Measurements from ENCODE around the gene NDUFV2.
"Not testable (repeated sequence)": the region's sequence is repeated elsewhere in the genome, so short reads cannot be mapped to it uniquely, and the experiment has no call there.

NDUFV2 gene

DNA sequence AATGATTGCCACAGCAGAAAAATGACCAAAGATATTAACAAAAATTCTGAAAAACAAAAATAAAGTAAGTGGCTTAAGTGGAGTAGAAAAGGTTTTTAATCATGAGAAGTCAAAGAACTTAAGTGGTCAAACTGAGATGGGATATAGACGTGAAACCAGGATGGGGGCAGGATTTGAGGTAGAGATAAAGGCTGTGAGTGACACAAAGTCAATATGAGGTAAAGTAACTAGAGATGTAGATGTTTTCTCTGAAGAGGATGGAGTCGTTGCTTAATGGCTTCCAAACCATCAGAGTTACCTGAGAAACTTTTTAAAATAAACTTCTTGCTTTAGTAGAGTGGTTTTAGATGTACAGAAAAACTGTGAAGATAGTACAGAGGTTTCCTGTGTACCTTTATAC is 55.3 kb downstream of the NDUFV2 start:
- no peak for DNase-seq

DNA sequence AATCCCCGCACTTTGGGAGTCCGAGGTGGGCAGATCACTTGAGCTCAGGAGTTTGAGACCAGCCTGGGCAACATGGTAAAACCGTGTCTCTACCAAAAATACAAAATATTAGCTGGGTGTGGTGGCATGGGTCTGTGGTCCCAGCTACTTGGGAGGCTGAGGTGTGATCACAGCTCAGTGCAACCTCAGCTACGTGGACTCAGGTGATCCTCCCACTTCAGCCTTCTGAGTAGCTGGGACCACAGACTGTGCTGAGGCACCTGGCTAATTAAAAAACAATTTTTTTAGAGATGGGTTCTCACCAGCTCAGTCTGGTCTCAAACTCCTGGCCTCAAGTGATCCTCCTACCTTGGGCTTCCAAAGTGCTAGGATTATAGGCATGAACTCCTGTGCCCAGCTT is 57.5 kb downstream of the NDUFV2 start:
- DNase-seq = no peak

DNA sequence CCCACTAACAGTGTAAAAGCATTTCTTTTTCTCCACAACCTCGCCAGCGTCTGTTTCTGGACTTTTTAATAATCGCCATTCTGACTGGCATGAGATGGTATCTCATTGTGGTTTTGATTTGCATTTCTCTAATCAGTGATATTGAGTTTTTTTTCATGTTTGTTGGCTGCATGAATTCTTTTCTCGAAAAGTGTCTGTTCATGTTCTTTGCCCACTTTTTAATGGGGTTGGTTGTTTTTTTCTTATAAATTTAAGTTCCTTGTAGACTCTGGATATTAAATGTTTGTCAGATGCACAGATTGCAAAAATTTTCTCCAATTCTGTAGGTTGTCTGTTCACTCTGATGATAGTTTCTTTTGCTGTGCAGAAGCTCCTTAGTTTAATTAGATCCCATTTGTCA is 60.2 kb downstream of the NDUFV2 start:
- not testable (repeated sequence) for DNase-seq

DNA sequence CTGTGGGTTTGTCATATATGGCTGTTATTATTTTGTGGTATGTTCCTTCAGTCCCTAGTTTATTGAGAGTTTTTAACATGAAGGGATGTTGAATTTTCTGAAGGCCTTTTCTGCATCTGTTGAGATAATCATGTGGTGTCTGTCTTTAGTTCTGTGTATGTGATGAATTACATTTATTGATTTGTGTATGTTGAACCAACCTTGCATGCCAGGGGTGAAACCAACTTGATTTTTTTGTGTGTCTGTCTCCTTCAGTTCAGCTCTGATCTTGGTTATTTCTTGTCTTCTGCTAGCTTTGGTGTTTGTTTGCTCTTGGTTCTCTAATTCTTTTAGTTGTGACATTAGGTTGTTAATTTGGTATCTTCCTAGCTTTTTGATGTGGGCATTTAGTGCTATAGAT is 61.6 kb downstream of the NDUFV2 start:
- not testable (repeated sequence) for DNase-seq

DNA sequence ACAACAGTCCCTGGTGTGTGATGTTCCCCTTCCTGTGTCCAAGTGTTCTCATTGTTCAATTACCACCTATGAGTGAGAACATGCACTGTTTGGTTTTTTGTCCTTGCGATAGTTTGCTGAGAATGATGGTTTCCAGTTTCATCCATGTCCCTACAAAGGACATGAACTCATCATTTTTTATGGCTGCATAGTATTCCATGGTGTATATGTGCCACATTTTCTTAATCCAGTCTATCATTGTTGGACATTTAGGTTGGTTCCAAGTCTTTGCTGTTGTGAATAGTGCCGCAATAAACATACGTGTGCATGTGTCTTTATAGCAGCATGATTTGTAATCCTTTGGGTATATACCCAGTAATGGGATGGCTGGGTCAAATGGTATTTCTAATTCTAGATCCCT is 63.4 kb downstream of the NDUFV2 start:
- DNase-seq = not testable (repeated sequence)

DNA sequence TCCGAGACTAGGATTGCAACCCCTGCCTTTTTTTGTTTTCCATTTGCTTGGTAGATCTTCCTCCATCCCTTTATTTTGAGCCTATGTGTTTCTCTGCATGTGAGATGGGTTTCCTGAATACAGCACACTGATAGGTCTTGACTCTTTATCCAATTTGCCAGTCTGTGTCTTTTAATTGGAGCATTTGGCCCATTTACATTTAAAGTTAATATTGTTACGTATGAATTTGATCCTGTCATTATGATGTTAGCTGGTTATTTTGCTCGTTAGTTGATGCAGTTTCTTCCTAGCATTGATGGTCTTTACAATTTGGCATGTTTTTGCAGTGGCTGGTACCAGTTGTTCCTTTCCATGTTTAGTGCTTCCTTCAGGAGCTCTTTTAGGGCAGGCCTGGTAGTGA is 67.0 kb downstream of the NDUFV2 start:
- not testable (repeated sequence) for DNase-seq

DNA sequence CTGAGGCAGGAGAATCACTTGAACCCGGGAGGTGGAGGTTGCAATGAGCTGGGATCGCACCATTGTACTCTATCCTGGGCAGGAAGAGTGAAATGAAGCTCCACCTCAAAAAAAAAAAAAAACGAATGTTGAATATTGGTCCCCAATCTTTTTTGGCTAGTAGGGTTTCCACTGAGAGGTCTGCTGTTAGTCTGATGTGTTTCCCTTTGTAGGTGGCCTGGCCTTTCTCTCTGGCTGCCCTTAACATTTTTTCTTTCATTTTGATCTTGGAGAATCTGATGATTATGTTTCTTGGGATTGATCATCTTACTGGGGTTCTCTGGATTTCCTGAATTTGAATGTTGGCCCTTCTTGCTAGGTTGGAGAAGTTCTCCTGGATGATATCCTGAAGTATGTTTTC is 69.4 kb downstream of the NDUFV2 start:
- not testable (repeated sequence) for DNase-seq

DNA sequence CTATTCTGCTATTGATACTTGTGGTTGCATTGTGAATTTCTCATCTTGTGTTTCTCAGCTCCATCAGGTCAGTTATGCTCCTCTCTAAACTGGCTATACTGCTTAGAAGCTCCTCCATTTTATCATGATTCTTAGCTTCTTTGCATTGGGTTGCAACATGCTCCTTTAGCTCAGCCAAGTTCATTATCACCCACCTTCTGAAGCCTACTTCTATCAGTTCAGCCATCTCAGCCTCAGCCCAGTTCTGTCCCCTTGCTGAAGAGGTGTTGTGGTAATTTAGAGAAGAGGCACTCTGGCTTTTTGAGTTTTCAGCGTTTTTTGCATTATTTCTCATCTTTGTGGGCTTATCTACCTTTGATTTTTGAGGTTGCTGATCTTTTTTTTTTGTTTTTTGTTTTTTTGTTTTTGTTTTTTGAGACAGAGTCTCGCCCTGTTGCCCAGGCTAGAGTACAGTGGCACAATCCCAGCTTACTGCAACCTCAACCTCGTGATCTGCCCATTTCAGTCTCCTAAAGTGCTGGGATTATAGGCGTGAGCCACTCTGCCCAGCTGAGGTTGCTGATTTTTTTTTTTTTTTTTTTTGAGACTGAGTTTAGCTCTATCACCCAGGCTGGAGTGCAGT is 70.1 kb downstream of the NDUFV2 start:
- DNase-seq = peak; percentile 43

DNA sequence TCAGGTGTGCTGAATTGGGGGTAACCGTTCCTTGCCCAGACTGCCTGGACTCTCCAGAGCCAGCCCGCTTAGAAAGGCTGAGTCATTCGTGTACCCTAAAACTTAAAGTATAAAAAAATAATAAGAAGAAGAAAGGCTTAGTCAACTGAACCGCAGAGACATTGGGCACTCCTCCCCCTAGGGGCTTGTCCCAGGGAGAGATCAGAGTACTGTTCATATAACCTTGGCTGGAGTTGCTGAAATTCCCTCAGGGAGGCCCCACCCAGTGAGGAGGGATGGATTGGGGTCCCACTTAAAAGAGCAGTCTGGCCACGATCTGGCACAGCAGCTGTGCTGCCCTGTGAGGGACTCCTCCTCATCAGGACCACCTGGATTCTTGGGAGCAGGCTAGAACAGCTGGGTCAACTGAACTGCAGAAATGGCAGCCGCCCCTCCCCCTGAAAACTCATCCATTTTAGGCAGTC is 71.3 kb downstream of the NDUFV2 start:
- DNase-seq = peak; percentile 52

DNA sequence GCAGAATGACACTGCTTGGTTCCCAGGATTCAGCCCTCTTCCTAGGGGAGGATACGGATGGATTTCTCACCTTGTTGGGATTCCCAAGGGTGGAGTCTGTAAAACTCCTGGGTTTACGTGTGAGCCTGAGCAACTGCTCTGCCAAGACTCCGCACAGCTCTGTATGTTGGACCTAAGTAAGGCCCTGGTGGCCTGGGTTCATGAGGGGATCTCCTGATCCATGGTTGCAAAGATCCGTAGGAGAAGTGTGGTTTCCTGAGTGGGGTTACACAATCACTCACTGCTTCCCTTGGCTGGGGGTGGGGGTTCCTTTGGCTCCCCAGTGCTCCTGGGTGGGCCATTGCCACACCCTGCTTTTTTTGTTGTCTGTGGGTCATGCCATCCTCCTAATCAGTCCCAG is 71.8 kb downstream of the NDUFV2 start:
- peak; percentile 58 for DNase-seq

DNA sequence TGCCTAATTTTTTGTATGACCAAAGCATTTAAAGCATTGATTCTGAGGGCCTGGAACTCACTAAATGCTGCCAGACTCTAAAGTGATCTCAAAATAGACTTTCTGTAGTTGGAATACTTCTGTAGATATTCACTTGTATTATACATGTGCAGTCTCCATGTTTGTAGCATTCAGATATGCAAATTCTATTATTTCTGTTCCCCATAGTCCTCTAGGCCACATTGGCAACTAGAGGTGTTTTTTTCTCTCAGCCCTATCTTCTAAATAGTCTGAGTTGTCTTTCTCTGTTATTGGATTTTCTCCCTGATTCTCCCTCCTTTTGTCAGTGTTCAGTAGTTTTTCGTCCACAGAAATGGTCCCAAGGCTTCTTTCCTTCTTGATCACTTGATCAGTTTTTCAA is 72.6 kb downstream of the NDUFV2 start:
- no peak for DNase-seq

DNA sequence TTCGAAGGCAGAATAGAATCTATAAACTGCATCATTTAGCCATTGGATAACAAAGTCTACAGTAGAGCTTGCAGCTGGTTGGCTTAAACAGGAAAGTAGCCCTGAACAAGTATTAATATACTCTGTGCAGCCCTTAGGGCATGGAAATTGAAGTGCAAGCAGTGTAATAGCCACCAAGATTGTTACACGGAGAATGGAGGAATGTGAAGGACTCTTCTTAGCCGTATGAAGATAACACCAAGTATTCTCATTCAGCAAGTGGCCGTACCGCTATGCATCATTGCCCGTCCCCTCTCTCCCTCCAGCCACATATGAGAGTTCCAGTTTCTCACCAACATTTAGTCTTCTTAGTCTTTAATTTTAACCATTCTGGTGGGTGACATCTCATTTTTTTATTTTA is 74.5 kb downstream of the NDUFV2 start:
- DNase-seq = no peak

DNA sequence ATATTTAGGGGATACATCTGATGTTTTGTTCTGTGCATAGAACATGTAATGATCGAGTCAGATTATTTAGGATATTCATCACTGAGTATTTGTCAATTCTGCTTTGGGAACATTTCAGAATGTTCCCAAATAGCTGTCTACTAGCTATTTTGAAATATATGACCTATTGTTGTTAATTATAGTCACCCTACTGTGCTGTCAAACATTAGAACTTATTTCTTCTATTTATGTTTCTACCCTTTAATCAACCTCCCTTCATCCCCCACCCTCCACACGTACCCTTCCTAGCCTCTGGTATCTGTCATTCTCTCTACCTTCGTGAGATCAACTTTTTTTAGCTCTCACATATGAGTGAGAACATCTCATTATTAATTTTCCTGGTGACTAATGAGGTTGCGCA is 75.0 kb downstream of the NDUFV2 start:
- DNase-seq = no peak

DNA sequence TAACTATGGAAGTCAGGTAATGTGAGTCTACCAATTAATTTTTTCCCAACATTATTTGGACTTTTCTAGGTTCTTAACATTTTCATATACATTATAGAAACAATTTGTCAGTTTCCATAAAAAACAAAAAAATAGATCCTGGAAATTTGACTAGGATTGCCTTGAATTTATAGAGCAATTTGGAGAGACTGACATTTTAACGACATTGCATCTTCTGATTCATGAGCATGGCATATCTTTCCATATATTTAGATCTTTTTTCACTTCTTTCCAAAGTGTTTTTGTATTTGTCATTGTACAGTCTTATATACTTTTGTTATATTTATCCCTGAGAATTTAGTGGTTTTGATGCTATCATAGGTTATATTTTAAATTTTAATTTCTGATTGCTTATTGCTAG is 76.1 kb downstream of the NDUFV2 start:
- DNase-seq = no peak

DNA sequence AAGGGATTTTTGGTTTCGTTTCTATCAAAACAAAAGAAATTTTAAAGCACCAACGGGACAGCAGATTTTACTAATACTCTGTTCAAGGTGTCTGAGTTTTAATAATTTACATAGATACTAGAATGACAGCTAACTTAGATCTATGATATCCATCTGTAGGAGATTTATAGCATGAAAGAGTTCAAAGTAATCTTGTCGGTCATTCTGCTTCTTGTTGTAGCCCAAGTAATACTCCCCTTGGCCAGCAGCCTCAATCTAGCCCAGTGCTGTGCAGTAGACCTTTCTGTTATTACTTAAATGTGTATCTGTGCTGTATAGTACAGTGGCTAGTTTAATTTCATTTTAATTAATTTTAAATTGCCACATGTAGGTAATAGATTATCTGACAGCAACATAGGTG is 78.8 kb downstream of the NDUFV2 start:
- no peak for DNase-seq

DNA sequence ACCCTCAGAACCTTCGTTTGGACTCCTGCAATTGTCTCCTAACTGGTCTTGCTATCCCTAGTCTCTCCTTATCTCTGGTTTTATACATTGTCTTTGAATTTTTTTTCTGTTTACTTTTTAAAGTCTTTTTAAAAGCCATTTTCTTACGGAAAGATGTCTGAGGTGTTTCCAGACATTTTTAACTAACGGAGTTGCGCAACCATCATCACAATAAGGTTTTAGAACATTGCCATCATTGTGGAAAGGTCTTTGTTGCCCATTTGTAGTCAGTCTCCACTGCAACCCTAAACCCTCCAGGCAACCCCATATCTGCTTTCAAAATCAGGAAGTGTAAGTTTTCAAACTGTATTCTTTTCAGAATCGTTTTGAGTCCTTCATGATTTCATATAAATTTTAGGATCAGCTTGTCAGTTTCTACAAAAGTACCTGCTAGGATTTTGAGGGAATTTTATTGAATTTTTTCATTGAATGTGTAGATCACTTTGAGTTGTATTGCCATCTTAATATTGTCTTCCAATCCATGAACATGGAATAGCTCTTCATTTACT is 80.4 kb downstream of the NDUFV2 start:
- peak; percentile 40 for DNase-seq

All from hematopoietic multipotent progenitor cell treated with erythropoietin and hydrocortisone succinate and interleukin-3 and kit ligand, for 4 days (in vitro differentiated cells).